Peyer's patch (tissue), 4 donors: ENCODE measurements around the gene PMM2.

Source experiments
- CTCF ChIP-seq, 6 experiments: fragments of 450-650 bp in 4 of 6; fragments of 200-600 bp in 2 of 6; sonication (generic) in 1 of 6; IDR thresholded peaks; one replicate each; pipeline ENCODE4 v1.5.1; 2017 to 2019; ENCODE audit warnings: antibody characterized with exemption in 6 of 6, mild to moderate bottlenecking in 3 of 6, moderate library complexity in 1 of 6
- POLR2A ChIP-seq, 2 donors: fragments of 450-650 bp; IDR thresholded peaks; one replicate each; pipeline ENCODE4 v1.5.1; 2017; ENCODE audit warnings: antibody characterized with exemption in 2 of 2, mild to moderate bottlenecking in 2 of 2, moderate library complexity in 2 of 2

GRCh38 chr16:8885674-8886592 lies 88.3 kb downstream of the PMM2 start:
- TF ChIP-seq CTCF (IDR thresholded peaks at IDR 0.05) (peak in 1 of 6 experiments; percentile 4), POLR2A (IDR thresholded peaks at IDR 0.05) (no peak)
